Endothelial cell (in vitro differentiated cells): Measurements from ENCODE around the gene AKR1C4. TPM values are rescaled to one million over a fixed set of nuclear protein-coding genes. Genes with fewer than 3 reads are reported as not detected.

ENCODE experiments used
- DNase-seq: peaks from one replicate; pipeline ENCODE4 v3.0.0; 2021; ENCODE audit warnings: low spot score
- H3K27ac Mint-ChIP-seq: one replicate; pipeline ENCODE4 v1.8.0; 2021; ENCODE audit warnings: mixed read lengths, inconsistent platforms; ENCODE audit not compliant: unreplicated experiment
- H3K27me3 Mint-ChIP-seq: one replicate; pipeline ENCODE4 v1.8.0; 2021; ENCODE audit warnings: mild to moderate bottlenecking, moderate library complexity, mixed read lengths, inconsistent platforms; ENCODE audit not compliant: unreplicated experiment
- H3K36me3 Mint-ChIP-seq: one replicate; pipeline ENCODE4 v1.8.0; 2021; ENCODE audit warnings: mild to moderate bottlenecking, low read depth, mixed read lengths, inconsistent platforms; ENCODE audit not compliant: unreplicated experiment
- H3K4me1 Mint-ChIP-seq: one replicate; pipeline ENCODE4 v1.8.0; 2021; ENCODE audit warnings: mild to moderate bottlenecking, mixed read lengths, inconsistent platforms; ENCODE audit not compliant: unreplicated experiment
- H3K4me3 Mint-ChIP-seq: one replicate; pipeline ENCODE4 v1.8.0; 2021; ENCODE audit warnings: mild to moderate bottlenecking, mixed read lengths, inconsistent platforms; ENCODE audit not compliant: unreplicated experiment
- H3K9me3 Mint-ChIP-seq: one replicate; pipeline ENCODE4 v1.8.0; 2021; ENCODE audit warnings: mixed read lengths, inconsistent platforms; ENCODE audit not compliant: unreplicated experiment
- long read RNA-seq: library from polyadenylated mRNA; unstranded; transcript quantifications from one replicate; pipeline ENCODE4 v2.0.0, GENCODE V29; 2020; ENCODE audit not compliant: unreplicated experiment
- total RNA-seq: library from RNA; stranded (reverse); fragmentation: NEBNext Ultra II Directional; extraction: Animal tissue kit (Norgen Biotek cat#: 25700); gene quantifications from one replicate; pipeline ENCODE4 v1.2.1, GENCODE V29; 2021; ENCODE audit not compliant: unreplicated experiment
- TF ChIP-seq, protein P1 (sequence below): fragments of 200-600 bp; sonication (generic); IDR thresholded peaks from one replicate; pipeline ENCODE4 v1.5.0; 2021; ENCODE audit warnings: antibody characterized with exemption; ENCODE audit not compliant: unreplicated experiment

The AKR1C4 gene
- total RNA-seq, result not detected
- long read RNA-seq, result 0 reads

DNA sequence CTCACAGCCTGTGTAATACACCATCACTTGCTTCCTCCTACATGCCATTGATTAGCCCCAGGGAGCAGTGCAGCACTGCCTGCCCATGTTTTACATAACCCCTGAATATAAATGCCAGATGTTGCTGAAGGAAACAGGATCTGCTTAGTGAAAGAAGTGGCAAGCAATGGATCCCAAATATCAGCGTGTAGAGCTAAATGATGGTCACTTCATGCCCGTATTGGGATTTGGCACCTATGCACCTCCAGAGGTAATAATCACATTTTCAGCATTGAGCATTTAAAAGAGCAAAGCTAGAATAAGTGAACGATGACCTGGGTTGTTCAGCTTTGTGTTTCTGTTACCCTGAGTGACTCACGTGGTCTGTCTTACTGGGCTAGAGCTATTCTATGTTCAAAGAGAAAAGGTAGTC lies at the start of gene AKR1C4:
AKR1C4 (plus strand) TSS at position 136 of the 412 bp plus-strand sequence; CDS start at position 167, 31 bp downstream.
- Mint-ChIP-seq H3K4me3 (no peak within 1 kb of the TSS), H3K4me1 (no peaks in the 10 kb centered on the region), H3K36me3 (no peaks in the 10 kb centered on the region), H3K27ac (no peak within 1 kb of the TSS), H3K27me3 (no peaks in the 10 kb centered on the region), H3K9me3 (no peaks in the 10 kb centered on the region)
- TF ChIP-seq, protein P1, sequence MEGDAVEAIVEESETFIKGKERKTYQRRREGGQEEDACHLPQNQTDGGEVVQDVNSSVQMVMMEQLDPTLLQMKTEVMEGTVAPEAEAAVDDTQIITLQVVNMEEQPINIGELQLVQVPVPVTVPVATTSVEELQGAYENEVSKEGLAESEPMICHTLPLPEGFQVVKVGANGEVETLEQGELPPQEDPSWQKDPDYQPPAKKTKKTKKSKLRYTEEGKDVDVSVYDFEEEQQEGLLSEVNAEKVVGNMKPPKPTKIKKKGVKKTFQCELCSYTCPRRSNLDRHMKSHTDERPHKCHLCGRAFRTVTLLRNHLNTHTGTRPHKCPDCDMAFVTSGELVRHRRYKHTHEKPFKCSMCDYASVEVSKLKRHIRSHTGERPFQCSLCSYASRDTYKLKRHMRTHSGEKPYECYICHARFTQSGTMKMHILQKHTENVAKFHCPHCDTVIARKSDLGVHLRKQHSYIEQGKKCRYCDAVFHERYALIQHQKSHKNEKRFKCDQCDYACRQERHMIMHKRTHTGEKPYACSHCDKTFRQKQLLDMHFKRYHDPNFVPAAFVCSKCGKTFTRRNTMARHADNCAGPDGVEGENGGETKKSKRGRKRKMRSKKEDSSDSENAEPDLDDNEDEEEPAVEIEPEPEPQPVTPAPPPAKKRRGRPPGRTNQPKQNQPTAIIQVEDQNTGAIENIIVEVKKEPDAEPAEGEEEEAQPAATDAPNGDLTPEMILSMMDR, result no peak
- no peak for DNase-seq

DNA sequence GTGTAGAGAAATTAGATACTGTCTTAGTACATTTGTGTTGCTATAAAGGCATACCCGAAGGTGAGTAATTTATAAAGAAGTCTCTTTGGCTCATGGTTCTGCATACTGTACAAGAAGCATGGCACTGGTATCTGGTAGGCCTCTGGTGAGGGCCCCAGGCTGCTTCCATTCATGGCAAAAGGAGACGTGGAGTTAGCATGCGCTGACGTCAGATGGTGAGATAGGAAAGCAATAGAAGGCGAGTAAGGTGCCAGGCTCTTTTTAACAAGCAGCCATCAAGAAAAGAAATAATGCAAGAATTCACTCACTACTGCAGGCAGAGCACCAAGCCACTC lies 49.8 kb upstream of the AKR1C4 start:
- Mint-ChIP-seq H3K27me3 (no peaks in the 10 kb centered on the region), H3K4me1 (no peaks in the 10 kb centered on the region), H3K27ac (no peak overlapping the region), H3K9me3 (peaks cover 7% of the 10 kb centered on the region), H3K36me3 (no peaks in the 10 kb centered on the region), H3K4me3 (no peak overlapping the region)
- no peak for DNase-seq
- TF ChIP-seq, protein P1, result no peak

DNA sequence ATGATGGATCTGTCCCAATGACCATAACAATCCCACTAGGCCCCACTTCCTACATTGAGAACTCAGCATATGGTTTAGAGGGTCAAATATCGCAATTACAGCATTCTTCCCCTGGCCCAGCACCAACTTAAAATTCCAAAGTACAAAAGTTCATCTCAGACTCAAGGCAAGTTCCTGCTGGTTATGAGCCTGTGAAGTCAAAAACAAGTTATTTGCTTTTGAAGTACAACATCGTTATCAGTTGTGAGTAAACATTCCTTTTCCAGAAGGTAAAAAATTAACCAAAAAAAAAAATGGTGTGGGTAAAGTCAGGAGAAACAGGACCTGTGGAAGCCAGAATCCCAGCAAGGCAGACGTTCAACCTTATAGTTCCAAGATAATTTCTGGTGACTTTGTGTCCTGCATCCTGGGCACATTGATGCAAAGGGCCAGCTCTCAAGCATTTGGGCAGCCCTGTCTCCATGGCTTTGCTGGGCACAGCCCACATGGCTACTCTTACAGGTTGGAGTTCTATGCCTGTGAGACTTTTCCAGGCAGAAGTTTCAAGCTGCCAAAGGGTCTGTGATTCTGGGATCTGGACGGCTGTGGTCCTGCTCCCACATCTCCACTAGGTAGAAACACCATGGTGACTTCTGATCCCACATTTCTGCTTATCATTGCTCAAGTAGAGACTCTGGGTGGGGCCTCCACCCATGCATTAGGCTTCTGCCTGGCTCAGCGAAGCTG lies 49.2 kb upstream of the AKR1C4 start:
- Mint-ChIP-seq H3K36me3 (no peaks in the 10 kb centered on the region), H3K9me3 (peaks cover 7% of the 10 kb centered on the region), H3K27me3 (no peaks in the 10 kb centered on the region), H3K4me3 (no peak overlapping the region), H3K4me1 (no peaks in the 10 kb centered on the region), H3K27ac (no peak overlapping the region)
- TF ChIP-seq, protein P1, result no peak
- DNase-seq, result no peak

DNA sequence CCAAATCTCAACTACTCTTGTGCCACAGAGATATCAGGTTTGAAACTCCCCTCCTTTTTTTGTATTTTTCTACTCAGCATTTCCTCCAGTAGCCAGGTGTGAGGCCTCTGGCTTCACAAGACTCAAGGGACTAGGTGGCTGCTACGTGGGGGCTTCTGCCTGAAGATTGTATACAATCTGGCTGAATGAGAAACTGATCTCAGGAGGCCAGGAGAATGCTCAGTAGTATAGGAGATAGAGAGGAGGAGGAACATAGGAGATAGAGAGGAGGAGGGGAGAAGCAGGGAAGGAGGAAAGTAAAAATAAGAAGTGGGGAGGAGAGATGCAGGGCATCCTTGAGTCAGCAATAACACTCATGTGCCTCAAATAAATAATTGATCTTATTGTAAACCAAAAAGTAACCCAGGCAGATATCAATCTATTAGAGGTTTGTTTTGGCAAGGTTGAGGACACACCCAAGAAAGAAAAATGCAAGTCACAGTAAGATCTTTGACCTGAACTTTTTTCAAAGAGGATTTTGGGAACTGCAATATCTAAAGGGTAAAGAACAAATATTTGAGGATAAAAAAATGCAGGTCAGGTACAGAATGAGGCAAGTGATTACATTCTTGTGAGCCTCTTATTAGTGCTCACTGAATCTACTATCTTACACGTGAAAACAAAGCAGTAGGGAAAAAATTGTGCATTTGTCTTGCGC lies 48.5 kb upstream of the AKR1C4 start:
- DNase-seq, result no peak
- Mint-ChIP-seq H3K27me3 (no peaks in the 10 kb centered on the region), H3K27ac (no peak overlapping the region), H3K4me1 (no peaks in the 10 kb centered on the region), H3K4me3 (no peak overlapping the region), H3K9me3 (peaks cover 7% of the 10 kb centered on the region), H3K36me3 (no peaks in the 10 kb centered on the region)
- TF ChIP-seq, protein P1, result no peak

DNA sequence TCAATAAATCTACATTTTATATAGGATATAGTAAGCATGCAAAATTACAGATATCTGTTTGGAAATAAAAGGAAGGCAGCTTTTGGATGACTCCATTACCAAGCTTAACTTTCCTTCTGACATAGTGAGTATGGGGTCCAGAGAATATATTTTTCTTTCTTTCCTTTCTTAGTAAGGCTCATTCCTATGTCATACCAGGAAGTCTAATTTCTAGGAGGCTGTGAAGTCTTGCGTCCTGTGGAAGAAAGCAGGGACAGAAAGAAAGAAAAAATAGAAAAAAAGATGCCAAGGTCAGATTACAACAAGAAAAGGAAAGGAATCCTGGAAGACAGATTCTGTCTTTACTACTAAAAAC lies 48.0 kb upstream of the AKR1C4 start:
- H3K27ac Mint-ChIP-seq, result no peak overlapping the region
- H3K36me3 Mint-ChIP-seq, result no peaks in the 10 kb centered on the region
- H3K27me3 Mint-ChIP-seq, result no peaks in the 10 kb centered on the region
- TF ChIP-seq, protein P1, result no peak
- no peaks in the 10 kb centered on the region for H3K4me1 Mint-ChIP-seq
- H3K9me3 Mint-ChIP-seq, result peaks cover 12% of the 10 kb centered on the region
- H3K4me3 Mint-ChIP-seq, result no peak overlapping the region
- DNase-seq, result no peak
